K562 (cell line): ENCODE data around the gene PTPN18. TPM values are rescaled to one million over a fixed set of nuclear protein-coding genes. Genes with fewer than 3 reads are reported as not detected.

Experiments
- CHD2 ChIP-seq: IDR thresholded peaks from 2 replicates; pipeline ENCODE4 v1.6.1; 2011; ENCODE audit warnings: low read depth, low read length
- CTBP1 ChIP-seq: fragments of 450-650 bp; IDR thresholded peaks from 2 replicates; pipeline ENCODE4 v1.6.1; 2016; ENCODE audit warnings: borderline replicate concordance
- GTF3C2 ChIP-seq: IDR thresholded peaks from 3 replicates; pipeline ENCODE4 v1.6.1; 2011; ENCODE audit warnings: borderline replicate concordance, mild to moderate bottlenecking, moderate library complexity; ENCODE audit not compliant: insufficient read length; ENCODE audit errors: extremely low read depth
- HNRNPL ChIP-seq: fragments of 200-400 bp; formaldehyde crosslinking; IDR thresholded peaks from 2 replicates; pipeline ENCODE4 v1.6.1; 2017; ENCODE audit warnings: low read depth, mild to moderate bottlenecking, low read length
- PBX2 ChIP-seq, 2 experiments: IDR thresholded peaks in 1 of 2; conservative IDR thresholded peaks in 1 of 2; 2 replicates each; pipeline ENCODE4 v1.6.1; 2016; ENCODE audit warnings: low read depth in 2 of 2, mild to moderate bottlenecking in 1 of 2, missing compliant biosample characterization in 1 of 2, missing genetic modification characterization in 1 of 2, moderate library complexity in 1 of 2
- RREB1 ChIP-seq: fragments of 250-450 bp; sonication (Bioruptor Pico); IDR thresholded peaks from 2 replicates; pipeline ENCODE4 v1.4.0; 2020
- TOE1 ChIP-seq, 2 experiments: fragments of 450-650 bp in 1 of 2; sonication (generic) in 1 of 2; formaldehyde crosslinking in 1 of 2; IDR thresholded peaks; 2 replicates each; pipeline versions ENCODE4 v1.7.1 to v1.8.0; 2016 to 2022; ENCODE audit warnings: borderline replicate concordance in 2 of 2, mild to moderate bottlenecking in 2 of 2, antibody characterized with exemption in 1 of 2, inconsistent platforms in 1 of 2, low read depth in 1 of 2, missing genetic modification reagents in 1 of 2, moderate library complexity in 1 of 2
- polyA plus RNA-seq, 8 experiments: library from polyadenylated mRNA; depleted of rRNA in 4 of 8; stranded (reverse) in 5 of 8; unstranded in 3 of 8; fragments of >200 nt; fragmentation: Nextera tagmentation in 2 of 8; fragmentation: Illumina TruSeq in 1 of 8; extraction: Ambion mirVana in 2 of 8; extraction: Trizol in 1 of 8; gene quantifications; 2 replicates each; pipeline versions ENCODE4 v1.2.1 to v1.2.3, GENCODE V29; 2011 to 2014; ENCODE audit warnings: inconsistent platforms in 1 of 8, missing spikeins in 1 of 8
- total RNA-seq, 7 experiments: library from RNA; depleted of rRNA in 6 of 7; stranded (reverse); fragments of >200 nt in 6 of 7; fragmentation: Illumina TruSeq in 2 of 7; extraction: Trizol in 2 of 7; gene quantifications; 2 replicates each; pipeline versions ENCODE4 v1.2.1 to v1.2.3, GENCODE V29; 2011 to 2021; ENCODE audit warnings: low replicate concordance in 1 of 7
- TF ChIP-seq, protein P1 (sequence below): fragments of 250-450 bp; sonication (Bioruptor Pico); IDR thresholded peaks from 2 replicates; pipeline ENCODE4 v1.8.0; 2021; ENCODE audit warnings: moderate library complexity, mild to moderate bottlenecking, inconsistent platforms
- TF ChIP-seq, protein P2 (sequence below), 2 experiments: fragments of 150-350 bp in 1 of 2; IDR thresholded peaks; 2 replicates each; pipeline ENCODE4 v1.6.1; 2012 to 2016; ENCODE audit warnings: low read depth in 2 of 2, low read length in 2 of 2, mild to moderate bottlenecking in 1 of 2, moderate library complexity in 1 of 2

Gene PTPN18
- total and polyA plus RNA-seq, 9 of the 15 experiments (the other 6 are each of a cell fraction or from before 2014, with no cell fraction given): 11.6 to 90.7 (median 49.6) TPM

DNA sequence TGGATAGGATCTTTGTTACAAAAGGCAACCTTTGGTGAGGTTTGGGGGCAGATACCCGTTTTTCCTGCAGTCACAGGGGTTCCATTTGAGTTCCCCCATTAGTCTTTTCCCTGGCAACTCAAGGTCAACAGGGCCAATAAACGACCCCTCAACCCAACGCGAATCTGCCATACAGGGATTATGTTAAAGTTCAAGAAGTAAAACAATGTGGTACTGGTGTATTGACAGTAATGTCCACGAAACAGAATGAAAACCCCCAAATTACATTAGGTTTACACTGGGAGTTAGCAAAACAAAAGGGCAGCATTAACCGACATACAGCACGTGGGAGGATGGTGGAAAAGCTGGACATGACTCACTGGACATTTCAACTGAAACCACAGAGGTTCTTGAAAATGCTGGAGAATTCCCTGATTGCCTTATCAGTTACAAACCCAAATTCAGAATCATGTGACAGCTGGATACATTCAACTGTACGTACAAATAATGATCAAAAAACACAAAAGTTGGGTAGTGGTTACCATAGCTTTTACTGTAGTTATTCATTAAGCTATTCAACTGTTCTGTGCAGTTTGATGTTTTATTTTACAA is 18.0 kb upstream of the PTPN18 start (continued):
- TF ChIP-seq RREB1 (CRISPR knock-in tag): 0 out of 2 replicates have a peak, but pooled peaks have one; percentile 20
- TF ChIP-seq, protein P1, sequence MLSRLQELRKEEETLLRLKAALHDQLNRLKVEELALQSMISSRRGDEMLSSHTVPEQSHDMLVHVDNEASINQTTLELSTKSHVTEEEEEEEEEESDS (CRISPR knock-in tag): no peak
- no peak for TF ChIP-seq CHD2
- no peak for TF ChIP-seq HNRNPL
- peak; percentile 59; the same call in 1 of the 2 replicates for TF ChIP-seq TOE1 (IDR thresholded peaks at IDR 0.05; ENCODE audit: borderline replicate concordance)
- no peak for TF ChIP-seq TOE1 (CRISPR knock-in tag; IDR thresholded peaks at IDR 0.05; ENCODE audit: borderline replicate concordance, low read depth)
- TF ChIP-seq PBX2 (CRISPR knock-in tag; IDR thresholded peaks at IDR 0.05; ENCODE audit: low read depth): no peak
- no peak for TF ChIP-seq PBX2 (tag; conservative IDR thresholded peaks at IDR 0.05; ENCODE audit: low read depth)
- no peak for TF ChIP-seq CTBP1
- no peak for TF ChIP-seq GTF3C2
- TF ChIP-seq, protein P2, sequence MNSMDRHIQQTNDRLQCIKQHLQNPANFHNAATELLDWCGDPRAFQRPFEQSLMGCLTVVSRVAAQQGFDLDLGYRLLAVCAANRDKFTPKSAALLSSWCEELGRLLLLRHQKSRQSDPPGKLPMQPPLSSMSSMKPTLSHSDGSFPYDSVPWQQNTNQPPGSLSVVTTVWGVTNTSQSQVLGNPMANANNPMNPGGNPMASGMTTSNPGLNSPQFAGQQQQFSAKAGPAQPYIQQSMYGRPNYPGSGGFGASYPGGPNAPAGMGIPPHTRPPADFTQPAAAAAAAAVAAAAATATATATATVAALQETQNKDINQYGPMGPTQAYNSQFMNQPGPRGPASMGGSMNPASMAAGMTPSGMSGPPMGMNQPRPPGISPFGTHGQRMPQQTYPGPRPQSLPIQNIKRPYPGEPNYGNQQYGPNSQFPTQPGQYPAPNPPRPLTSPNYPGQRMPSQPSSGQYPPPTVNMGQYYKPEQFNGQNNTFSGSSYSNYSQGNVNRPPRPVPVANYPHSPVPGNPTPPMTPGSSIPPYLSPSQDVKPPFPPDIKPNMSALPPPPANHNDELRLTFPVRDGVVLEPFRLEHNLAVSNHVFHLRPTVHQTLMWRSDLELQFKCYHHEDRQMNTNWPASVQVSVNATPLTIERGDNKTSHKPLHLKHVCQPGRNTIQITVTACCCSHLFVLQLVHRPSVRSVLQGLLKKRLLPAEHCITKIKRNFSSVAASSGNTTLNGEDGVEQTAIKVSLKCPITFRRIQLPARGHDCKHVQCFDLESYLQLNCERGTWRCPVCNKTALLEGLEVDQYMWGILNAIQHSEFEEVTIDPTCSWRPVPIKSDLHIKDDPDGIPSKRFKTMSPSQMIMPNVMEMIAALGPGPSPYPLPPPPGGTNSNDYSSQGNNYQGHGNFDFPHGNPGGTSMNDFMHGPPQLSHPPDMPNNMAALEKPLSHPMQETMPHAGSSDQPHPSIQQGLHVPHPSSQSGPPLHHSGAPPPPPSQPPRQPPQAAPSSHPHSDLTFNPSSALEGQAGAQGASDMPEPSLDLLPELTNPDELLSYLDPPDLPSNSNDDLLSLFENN (IDR thresholded peaks at IDR 0.05; ENCODE audit: low read depth in 2 of 2, low read length in 2 of 2): no peak
